Mucosa of stomach (tissue), 1 donor: ENCODE results near the gene NUP214.
"Not testable (repeated sequence)": the region's sequence is repeated elsewhere in the genome, so short reads cannot be mapped to it uniquely, and the experiment has no call there.

Experiments
- H3K27me3 ChIP-seq: one replicate; pipeline ENCODE4 v1.7.0; 2013; ENCODE audit warnings: mild to moderate bottlenecking, low read length; ENCODE audit not compliant: control insufficient read depth, insufficient read depth
- H3K36me3 ChIP-seq: one replicate; pipeline ENCODE4 v1.7.0; 2013; ENCODE audit warnings: low read length; ENCODE audit not compliant: control insufficient read depth, insufficient read depth
- H3K4me1 ChIP-seq: one replicate; pipeline ENCODE4 v1.7.0; 2013; ENCODE audit warnings: mild to moderate bottlenecking, low read length; ENCODE audit not compliant: control insufficient read depth, insufficient read depth
- H3K4me3 ChIP-seq: one replicate; pipeline ENCODE4 v1.7.0; 2013; ENCODE audit warnings: low read length
- H3K9ac ChIP-seq: one replicate; pipeline ENCODE4 v1.7.0; 2013; ENCODE audit warnings: mild to moderate bottlenecking, low read length, moderate library complexity
- H3K9me3 ChIP-seq: one replicate; pipeline ENCODE4 v1.7.0; 2013; ENCODE audit warnings: mild to moderate bottlenecking, low read length, moderate library complexity; ENCODE audit not compliant: control insufficient read depth
- donor health status: Pancreatic carcinoma.

Gene NUP214

GRCh38 chr9:131255676-131256197, 130.4 kb downstream of the NUP214 start:
- Histone ChIP-seq H3K27me3 (no peaks in the 10 kb centered on the region), H3K4me1 (peaks cover 4% of the 10 kb centered on the region), H3K4me3 (no peak overlapping the region), H3K9ac (no peak overlapping the region), H3K36me3 (no peaks in the 10 kb centered on the region), H3K9me3 (no peaks in the 10 kb centered on the region)

DNA sequence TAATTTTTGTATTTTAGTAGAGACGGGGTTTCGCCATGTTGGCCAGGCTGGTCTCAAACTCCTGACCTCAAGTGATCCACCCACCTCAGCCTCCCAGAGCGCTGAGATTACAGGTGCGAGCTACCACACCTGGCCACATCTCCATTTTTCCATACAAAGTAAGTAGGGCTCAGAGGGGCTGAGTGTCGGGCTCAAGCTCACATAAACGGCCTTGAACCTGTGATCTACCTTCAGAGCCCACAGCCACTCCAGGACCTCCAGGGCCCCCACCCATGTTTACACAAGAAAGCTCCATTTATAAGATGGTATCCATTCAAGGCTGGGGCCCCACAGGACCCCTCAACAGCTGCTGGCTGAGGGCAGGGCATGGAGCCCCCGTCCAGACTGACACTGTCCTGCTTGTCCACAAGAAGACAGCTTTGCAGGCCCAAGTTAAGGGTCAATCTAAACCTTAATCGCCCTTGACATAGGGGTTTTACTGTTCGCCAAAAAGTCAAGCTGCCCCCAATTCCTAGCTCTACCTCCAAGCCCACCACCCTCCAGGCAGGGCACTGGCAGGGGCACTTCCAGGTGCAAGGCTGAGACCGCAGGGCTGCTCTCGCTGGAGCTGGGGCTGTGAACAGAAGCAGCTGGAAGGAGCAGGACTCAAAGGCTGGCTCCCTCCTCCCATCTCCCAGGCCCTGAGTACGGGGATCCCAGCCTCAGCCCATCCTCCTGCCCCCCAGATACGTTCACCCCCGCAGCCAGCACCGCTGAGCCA, 132.1 kb downstream of the NUP214 start:
- no peaks in the 10 kb centered on the region for H3K36me3 ChIP-seq
- H3K9me3 ChIP-seq = no peaks in the 10 kb centered on the region
- no peak overlapping the region for H3K4me3 ChIP-seq
- peaks cover 4% of the 10 kb centered on the region for H3K4me1 ChIP-seq
- no peak overlapping the region for H3K9ac ChIP-seq
- no peaks in the 10 kb centered on the region for H3K27me3 ChIP-seq

DNA sequence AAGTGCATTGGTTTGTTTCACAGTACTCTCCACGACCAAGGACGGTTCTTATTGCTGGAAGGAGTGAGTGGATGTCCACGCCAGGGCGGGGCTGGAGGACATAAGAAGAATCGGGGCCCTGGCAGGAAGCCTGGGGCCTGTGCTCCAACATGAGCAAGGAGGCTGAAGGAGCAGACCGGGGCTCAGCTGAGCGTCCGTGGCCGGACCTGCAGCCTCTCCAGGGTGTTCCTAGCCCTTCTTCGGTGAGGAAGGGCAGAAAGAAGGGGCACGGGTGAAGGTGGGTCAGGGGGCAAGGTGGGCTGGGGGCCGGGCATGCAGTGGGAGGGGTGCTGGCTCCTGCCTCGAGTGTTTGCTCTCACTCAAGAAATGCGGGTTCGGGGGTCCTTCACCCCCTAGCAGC, 132.8 kb downstream of the NUP214 start:
- Histone ChIP-seq H3K4me3 (no peak overlapping the region), H3K9me3 (no peaks in the 10 kb centered on the region), H3K27me3 (no peaks in the 10 kb centered on the region), H3K4me1 (peaks cover 4% of the 10 kb centered on the region), H3K36me3 (no peaks in the 10 kb centered on the region), H3K9ac (no peak overlapping the region)

- H3K36me3 ChIP-seq = no peaks in the 10 kb centered on the region
Observed at GRCh38 chr9:131258698-131259431, 133.5 kb downstream of the NUP214 start.

DNA sequence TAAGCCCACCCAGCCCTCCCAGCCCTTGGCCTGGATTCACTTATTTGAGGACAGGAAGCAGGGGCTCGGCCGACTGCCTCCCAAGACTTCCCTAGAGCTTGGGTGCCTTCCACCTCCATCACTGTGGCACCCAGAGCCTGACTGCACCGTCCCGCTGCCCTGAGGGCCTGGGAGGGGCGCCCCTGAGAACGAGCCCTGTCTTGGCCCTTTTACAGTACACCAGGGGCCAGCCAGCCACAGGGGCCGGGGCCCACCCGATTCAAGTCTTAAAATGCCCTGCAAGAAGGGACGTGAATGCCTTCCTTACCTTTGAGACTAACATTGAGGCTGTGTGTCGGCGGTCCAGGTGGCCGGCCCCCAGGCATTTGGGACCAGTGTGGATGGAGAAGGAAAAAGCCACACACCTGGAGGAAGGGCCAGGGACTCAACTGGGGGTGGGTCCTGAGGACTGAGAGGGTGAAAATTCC, 134.1 kb downstream of the NUP214 start:
- H3K27me3 ChIP-seq = no peaks in the 10 kb centered on the region
- H3K4me3 ChIP-seq = no peak overlapping the region
- no peaks in the 10 kb centered on the region for H3K36me3 ChIP-seq
- H3K4me1 ChIP-seq = peaks cover 4% of the 10 kb centered on the region
- H3K9me3 ChIP-seq = no peaks in the 10 kb centered on the region
- H3K9ac ChIP-seq = no peak overlapping the region

More at GRCh38 chr9:131258698-131259431, 133.5 kb downstream of the NUP214 start:
- Histone ChIP-seq H3K4me1 (peaks cover 4% of the 10 kb centered on the region), H3K9ac (no peak overlapping the region), H3K4me3 (no peak overlapping the region), H3K9me3 (no peaks in the 10 kb centered on the region), H3K27me3 (no peaks in the 10 kb centered on the region)

DNA sequence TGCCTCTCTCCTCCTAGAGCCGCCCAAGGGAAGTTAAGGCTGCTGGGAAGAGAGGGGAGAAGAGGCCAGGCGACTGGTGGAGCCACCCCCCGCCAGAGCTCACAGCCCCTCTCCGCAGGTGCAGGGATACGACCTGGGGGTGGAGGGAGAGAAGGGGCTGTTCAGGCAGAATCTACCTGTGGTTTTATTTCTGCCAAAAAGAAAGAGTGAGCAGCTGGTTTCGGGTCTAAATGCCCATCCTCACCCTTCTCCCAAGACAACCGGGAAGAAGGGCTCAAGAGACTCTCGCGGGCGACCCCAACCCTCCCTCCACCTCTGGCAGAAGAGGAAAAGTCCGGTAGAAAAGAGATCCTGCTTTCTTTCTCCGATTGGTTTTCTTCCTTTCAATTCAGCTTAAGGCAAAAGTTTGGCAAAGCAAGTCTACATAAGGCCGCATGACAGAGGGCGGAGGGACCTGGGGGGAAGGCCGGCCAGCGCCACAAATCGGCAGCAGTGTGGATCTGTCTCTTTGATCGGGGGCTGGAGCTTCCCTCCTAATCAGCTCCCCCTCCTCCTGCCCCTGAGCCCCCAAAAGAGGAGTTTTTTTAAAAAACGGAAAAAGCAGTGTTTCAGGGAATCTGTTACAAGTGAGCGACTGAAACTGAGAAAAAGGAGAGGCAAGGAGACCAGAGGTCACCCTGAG, 134.7 kb downstream of the NUP214 start:
- Histone ChIP-seq H3K4me1 (peaks cover 4% of the 10 kb centered on the region), H3K9me3 (no peaks in the 10 kb centered on the region), H3K36me3 (no peaks in the 10 kb centered on the region), H3K9ac (no peak overlapping the region), H3K4me3 (no peak overlapping the region), H3K27me3 (no peaks in the 10 kb centered on the region)

DNA sequence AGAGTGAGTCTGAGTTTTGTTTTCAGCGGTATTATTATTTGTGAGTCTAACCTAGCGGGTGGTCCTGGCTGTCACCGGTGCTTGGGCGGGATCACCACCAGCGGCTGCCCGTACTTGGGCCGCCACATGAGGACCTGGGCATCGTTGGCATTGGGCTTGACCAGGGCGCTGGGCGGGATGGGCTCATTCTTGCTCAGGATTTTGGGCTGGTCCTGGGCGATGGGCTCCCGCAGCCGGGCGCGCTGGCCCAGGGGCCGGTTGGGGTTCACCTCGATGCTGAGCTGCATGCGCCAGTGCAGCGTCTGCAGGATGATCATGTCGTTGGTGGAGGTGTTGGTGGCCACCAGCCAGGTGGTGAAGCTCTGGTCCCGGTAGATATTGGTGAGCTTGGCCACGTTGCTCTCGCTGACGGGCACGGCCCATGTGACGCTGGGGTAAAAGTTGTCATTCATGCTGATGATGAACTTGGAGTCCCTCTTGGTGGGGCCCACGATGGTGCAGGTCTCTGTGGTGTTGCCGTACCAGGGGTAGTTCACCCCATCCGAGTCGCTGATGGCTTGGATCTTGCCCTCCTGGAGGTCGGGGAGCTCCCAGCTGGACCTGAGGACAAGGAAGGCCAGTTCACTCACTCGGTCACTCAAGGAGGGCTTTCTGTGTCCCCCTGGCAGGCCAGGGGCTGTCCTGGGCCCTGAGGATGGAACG, 135.5 kb downstream of the NUP214 start:
- Histone ChIP-seq H3K4me3 (no peak overlapping the region), H3K9ac (no peak overlapping the region), H3K4me1 (peaks cover 1% of the 10 kb centered on the region), H3K9me3 (no peaks in the 10 kb centered on the region), H3K36me3 (no peaks in the 10 kb centered on the region), H3K27me3 (no peaks in the 10 kb centered on the region)

GRCh38 chr9:131262327-131263032, 137.1 kb downstream of the NUP214 start:
- Histone ChIP-seq H3K9ac (no peak overlapping the region), H3K4me1 (no peaks in the 10 kb centered on the region), H3K36me3 (no peaks in the 10 kb centered on the region)

GRCh38 chr9:131263033-131263343, 137.6 kb downstream of the NUP214 start:
- H3K9ac ChIP-seq, H3K4me1 ChIP-seq, H3K9me3 ChIP-seq, H3K36me3 ChIP-seq, H3K27me3 ChIP-seq, H3K4me3 ChIP-seq: not testable (repeated sequence)

More at GRCh38 chr9:131262327-131263032, 137.1 kb downstream of the NUP214 start:
- H3K9me3 ChIP-seq = no peaks in the 10 kb centered on the region
- H3K27me3 ChIP-seq = no peaks in the 10 kb centered on the region
- no peak overlapping the region for H3K4me3 ChIP-seq

GRCh38 chr9:131263701-131264100, 138.3 kb downstream of the NUP214 start:
- H3K4me1 ChIP-seq = no peaks in the 10 kb centered on the region
- H3K4me3 ChIP-seq = no peak overlapping the region
- no peaks in the 10 kb centered on the region for H3K36me3 ChIP-seq

DNA sequence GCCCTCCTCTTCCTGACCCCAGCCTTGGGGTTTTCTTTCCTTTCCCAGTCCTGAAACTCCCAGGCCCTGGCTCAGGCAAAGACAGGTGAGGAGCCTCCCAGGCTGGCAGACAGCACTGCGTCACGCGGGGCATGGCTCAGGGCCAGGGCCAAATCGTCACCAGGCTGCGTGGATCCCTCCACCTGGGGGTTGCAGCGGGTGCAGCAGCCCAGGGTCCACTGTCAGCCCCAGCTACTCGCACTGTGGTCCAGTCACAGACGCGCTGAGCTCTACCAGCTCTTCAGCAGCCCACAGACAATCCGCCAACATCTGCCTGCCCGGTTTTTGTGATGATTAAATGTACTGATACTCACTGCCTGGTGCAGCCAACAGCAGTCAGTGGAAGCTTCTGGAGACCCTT, 138.8 kb downstream of the NUP214 start:
- H3K36me3 ChIP-seq = no peaks in the 10 kb centered on the region
- no peak overlapping the region for H3K9ac ChIP-seq
- H3K4me1 ChIP-seq = no peaks in the 10 kb centered on the region
- no peak overlapping the region for H3K4me3 ChIP-seq
- H3K27me3 ChIP-seq = no peaks in the 10 kb centered on the region
- no peaks in the 10 kb centered on the region for H3K9me3 ChIP-seq

More at GRCh38 chr9:131263701-131264100, 138.3 kb downstream of the NUP214 start:
- H3K27me3 ChIP-seq = no peaks in the 10 kb centered on the region
- H3K9me3 ChIP-seq = no peaks in the 10 kb centered on the region
- no peak overlapping the region for H3K9ac ChIP-seq
